ENCODE measurements around the gene ATXN2.

DNA sequence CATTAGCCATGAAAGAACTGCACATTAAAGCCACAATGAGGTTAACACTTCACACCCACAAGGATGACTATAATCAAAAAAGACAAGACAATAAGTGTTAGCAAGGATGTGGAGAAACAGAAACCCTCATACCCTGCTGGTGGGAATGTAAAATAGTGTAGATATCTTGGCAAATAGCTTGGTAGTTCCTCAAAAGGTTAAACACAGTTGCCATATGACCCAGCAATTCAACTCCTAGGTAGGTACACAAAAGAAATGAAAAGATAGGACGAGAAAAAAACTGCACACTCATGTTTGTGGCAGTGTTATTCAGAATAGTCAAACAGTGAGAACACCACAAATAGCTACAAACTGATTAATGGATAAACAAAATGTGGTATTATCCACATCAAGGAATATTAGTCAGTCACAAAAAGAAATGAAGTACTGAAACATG, 93.5 kb downstream of the ATXN2 start:
- no peak for TF ChIP-seq POLR2A (IDR thresholded peaks at IDR 0.05)
- TF ChIP-seq, protein P1, sequence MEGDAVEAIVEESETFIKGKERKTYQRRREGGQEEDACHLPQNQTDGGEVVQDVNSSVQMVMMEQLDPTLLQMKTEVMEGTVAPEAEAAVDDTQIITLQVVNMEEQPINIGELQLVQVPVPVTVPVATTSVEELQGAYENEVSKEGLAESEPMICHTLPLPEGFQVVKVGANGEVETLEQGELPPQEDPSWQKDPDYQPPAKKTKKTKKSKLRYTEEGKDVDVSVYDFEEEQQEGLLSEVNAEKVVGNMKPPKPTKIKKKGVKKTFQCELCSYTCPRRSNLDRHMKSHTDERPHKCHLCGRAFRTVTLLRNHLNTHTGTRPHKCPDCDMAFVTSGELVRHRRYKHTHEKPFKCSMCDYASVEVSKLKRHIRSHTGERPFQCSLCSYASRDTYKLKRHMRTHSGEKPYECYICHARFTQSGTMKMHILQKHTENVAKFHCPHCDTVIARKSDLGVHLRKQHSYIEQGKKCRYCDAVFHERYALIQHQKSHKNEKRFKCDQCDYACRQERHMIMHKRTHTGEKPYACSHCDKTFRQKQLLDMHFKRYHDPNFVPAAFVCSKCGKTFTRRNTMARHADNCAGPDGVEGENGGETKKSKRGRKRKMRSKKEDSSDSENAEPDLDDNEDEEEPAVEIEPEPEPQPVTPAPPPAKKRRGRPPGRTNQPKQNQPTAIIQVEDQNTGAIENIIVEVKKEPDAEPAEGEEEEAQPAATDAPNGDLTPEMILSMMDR (IDR thresholded peaks at IDR 0.05) = no peak
